ENCODE data around the gene CLEC16A.

The CLEC16A gene

GRCh38 chr16:10944249-10945064 lies at the start of gene CLEC16A:
TSS of gene CLEC16A (plus strand) at chr16:10944564. CDS start at chr16:10944718, 154 bp downstream.
- in situ Hi-C loops (cut with MboI; ENCODE audit: low sequenced_read_pairs): no loop called here

- in situ Hi-C loops (cut with MboI; ENCODE audit: low sequenced_read_pairs): no loop called here
Observed at GRCh38 chr16:10895053-10895946, 49.1 kb upstream of the CLEC16A start.

- in situ Hi-C loops (cut with MboI; ENCODE audit: low sequenced_read_pairs): no loop called here
Observed at GRCh38 chr16:10896165-10896564, 48.2 kb upstream of the CLEC16A start.

GRCh38 chr16:10896723-10897122 lies 47.6 kb upstream of the CLEC16A start:
- in situ Hi-C loops (cut with MboI; ENCODE audit: low sequenced_read_pairs): no loop called here

GRCh38 chr16:10897134-10897533 lies 47.2 kb upstream of the CLEC16A start:
- in situ Hi-C loops (cut with MboI; ENCODE audit: low sequenced_read_pairs): no loop called here

GRCh38 chr16:10902999-10903398 lies 41.4 kb upstream of the CLEC16A start:
- in situ Hi-C loops (cut with MboI; ENCODE audit: low sequenced_read_pairs): no loop called here

- in situ Hi-C loops (cut with MboI; ENCODE audit: low sequenced_read_pairs): no loop called here
Observed at GRCh38 chr16:10906482-10906881, 37.9 kb upstream of the CLEC16A start.

- in situ Hi-C loops (cut with MboI; ENCODE audit: low sequenced_read_pairs): no loop called here
Observed at GRCh38 chr16:10906914-10907756, 37.2 kb upstream of the CLEC16A start.

GRCh38 chr16:10907757-10908045 lies 36.7 kb upstream of the CLEC16A start:
- in situ Hi-C loops (cut with MboI; ENCODE audit: low sequenced_read_pairs): no loop called here

GRCh38 chr16:10911267-10911666 lies 33.1 kb upstream of the CLEC16A start:
- in situ Hi-C loops (cut with MboI; ENCODE audit: low sequenced_read_pairs): loop anchor here (10.0 kb wide), 2 partner anchors 166 to 396 kb away; partner anchors contain the start of gene NUBP1

- in situ Hi-C loops (cut with MboI; ENCODE audit: low sequenced_read_pairs): loop anchor here (10.0 kb wide), 2 partner anchors 172 to 402 kb away; partner anchors contain the start of gene NUBP1
Observed at GRCh38 chr16:10916534-10916933, 27.8 kb upstream of the CLEC16A start.

GRCh38 chr16:10918294-10919002 lies 25.9 kb upstream of the CLEC16A start:
- in situ Hi-C loops (cut with MboI; ENCODE audit: low sequenced_read_pairs): loop anchor here (10.0 kb wide), 2 partner anchors 174 to 404 kb away; partner anchors contain the start of gene NUBP1

GRCh38 chr16:10919003-10919351 lies 25.4 kb upstream of the CLEC16A start:
- in situ Hi-C loops (cut with MboI; ENCODE audit: low sequenced_read_pairs): loop anchor here (10.0 kb wide), 2 partner anchors 174 to 404 kb away; partner anchors contain the start of gene NUBP1

- in situ Hi-C loops (cut with MboI; ENCODE audit: low sequenced_read_pairs): no loop called here
Observed at GRCh38 chr16:10920726-10921427, 23.5 kb upstream of the CLEC16A start.

- in situ Hi-C loops (cut with MboI; ENCODE audit: low sequenced_read_pairs): no loop called here
Observed at GRCh38 chr16:10921536-10922327, 22.6 kb upstream of the CLEC16A start.

- in situ Hi-C loops (cut with MboI; ENCODE audit: low sequenced_read_pairs): no loop called here
Observed at GRCh38 chr16:10922328-10923145, 21.8 kb upstream of the CLEC16A start.

GRCh38 chr16:10923146-10923649 lies 21.2 kb upstream of the CLEC16A start:
- in situ Hi-C loops (cut with MboI; ENCODE audit: low sequenced_read_pairs): no loop called here

All from HL-60/S4 treated with phorbol 12-myristate 13-acetate at 8.2 ng/mL for 4 days and 3 days (cell line).